Renal cortical epithelial cell (primary cell): ENCODE results near the gene EYA2. TPM values are rescaled to one million over a fixed set of nuclear protein-coding genes. Genes with fewer than 3 reads are reported as not detected.

Experiments
- DNase-seq: peaks from one replicate; pipeline ENCODE4 v3.0.0-alpha.2; 2011; ENCODE audit warnings: low read depth
- total RNA-seq: library from RNA; depleted of rRNA; stranded (reverse); fragments of >200 nt; gene quantifications from 2 replicates; pipeline ENCODE4 v1.2.3, GENCODE V29; 2014

The EYA2 gene
- total RNA-seq, 1 donor from 2014 or later, result not detected

GRCh38 chr20:47035026-47035590 is 140.5 kb downstream of the EYA2 start:
- DNase-seq, result no peak

- DNase-seq, result no peak
These were observed 141.6 kb downstream of the EYA2 start for GRCh38 chr20:47036091-47036870.

GRCh38 chr20:47038566-47039560 is 144.2 kb downstream of the EYA2 start:
- no peak for DNase-seq

GRCh38 chr20:47040506-47041125 is 146.0 kb downstream of the EYA2 start:
- DNase-seq, result no peak

- no peak for DNase-seq
These were observed 146.8 kb downstream of the EYA2 start for GRCh38 chr20:47041396-47041899.

- DNase-seq, result no peak
These were observed 147.8 kb downstream of the EYA2 start for GRCh38 chr20:47042464-47042863.

- no peak for DNase-seq
These were observed 148.4 kb downstream of the EYA2 start for GRCh38 chr20:47043086-47043485.

GRCh38 chr20:47044938-47045337 is 150.3 kb downstream of the EYA2 start:
- no peak for DNase-seq

- no peak for DNase-seq
These were observed 153.4 kb downstream of the EYA2 start for GRCh38 chr20:47048054-47048453.

- no peak for DNase-seq
These were observed 155.1 kb downstream of the EYA2 start for GRCh38 chr20:47049771-47050170.

- DNase-seq, result no peak
These were observed 156.4 kb downstream of the EYA2 start for GRCh38 chr20:47050996-47051395.

- DNase-seq, result no peak
These were observed 157.4 kb downstream of the EYA2 start for GRCh38 chr20:47051936-47052526.

- DNase-seq, result no peak
These were observed 159.9 kb downstream of the EYA2 start for GRCh38 chr20:47054506-47054905.

- no peak for DNase-seq
These were observed 160.3 kb downstream of the EYA2 start for GRCh38 chr20:47054945-47055344.

GRCh38 chr20:47055699-47056369 is 161.2 kb downstream of the EYA2 start:
- DNase-seq, result no peak

- DNase-seq, result no peak
These were observed 163.0 kb downstream of the EYA2 start for GRCh38 chr20:47057661-47058060.

GRCh38 chr20:47058236-47058635 is 163.6 kb downstream of the EYA2 start:
- DNase-seq, result no peak

GRCh38 chr20:47059536-47059935 is 164.9 kb downstream of the EYA2 start:
- DNase-seq, result no peak

- DNase-seq, result no peak
These were observed 166.9 kb downstream of the EYA2 start for GRCh38 chr20:47061549-47061948.

- no peak for DNase-seq
These were observed 167.7 kb downstream of the EYA2 start for GRCh38 chr20:47062226-47062890.
